GM23338 (cell line): ENCODE results near the gene FOXI2. TPM values are rescaled to one million over a fixed set of nuclear protein-coding genes. Genes with fewer than 3 reads are reported as not detected.

ENCODE experiments used
- ATAC-seq: fragments of 200-7000 bp; cut with Tn5 transposase; 3 replicates; pipeline ENCODE4 v1.9.1; 2020
- DNase-seq: peaks from one replicate; pipeline ENCODE4 v3.0.0-alpha.2; 2015; ENCODE audit warnings: low spot score
- H2AFZ ChIP-seq: fragments of 200-600 bp; sonication (generic); 2 replicates; pipeline ENCODE4 v1.8.0; 2016; ENCODE audit warnings: antibody characterized with exemption, mild to moderate bottlenecking, moderate library complexity
- H3F3A ChIP-seq: fragments of 200-600 bp; sonication (generic); replicated peaks from 2 replicates; pipeline ENCODE4 v1.8.0; 2017; ENCODE audit warnings: antibody characterized with exemption, mixed run types, low read depth
- H3K27ac ChIP-seq: fragments of 200-600 bp; sonication (generic); 2 replicates; pipeline ENCODE4 v1.6.1; 2016; ENCODE audit warnings: low read depth
- H3K27me3 ChIP-seq: fragments of 200-600 bp; sonication (generic); 2 replicates; pipeline ENCODE4 v1.8.0; 2016; ENCODE audit warnings: mild to moderate bottlenecking, mixed run types, moderate library complexity; ENCODE audit not compliant: insufficient read depth
- H3K36me3 ChIP-seq: fragments of 200-600 bp; sonication (generic); 2 replicates; pipeline ENCODE4 v1.8.0; 2016; ENCODE audit warnings: mild to moderate bottlenecking; ENCODE audit not compliant: insufficient read depth
- H3K4me1 ChIP-seq: fragments of 200-600 bp; sonication (generic); 2 replicates; pipeline ENCODE4 v1.8.0; 2016; ENCODE audit warnings: mild to moderate bottlenecking, moderate library complexity; ENCODE audit not compliant: insufficient read depth
- H3K4me2 ChIP-seq: fragments of 200-600 bp; sonication (generic); 2 replicates; pipeline ENCODE4 v1.7.1; 2017; ENCODE audit warnings: mixed run types
- H3K4me3 ChIP-seq: fragments of 200-600 bp; sonication (generic); 2 replicates; pipeline ENCODE4 v1.6.1; 2016; ENCODE audit warnings: mixed run types
- H3K79me2 ChIP-seq: fragments of 200-600 bp; sonication (generic); replicated peaks from 2 replicates; pipeline ENCODE4 v1.8.0; 2017; ENCODE audit warnings: mild to moderate bottlenecking; ENCODE audit not compliant: insufficient read depth
- H3K9me2 ChIP-seq: fragments of 200-600 bp; sonication (generic); 2 replicates; pipeline ENCODE4 v1.8.0; 2017; ENCODE audit not compliant: insufficient read depth
- H4K20me1 ChIP-seq: fragments of 200-600 bp; sonication (generic); replicated peaks from 2 replicates; pipeline ENCODE4 v1.8.0; 2017; ENCODE audit warnings: mild to moderate bottlenecking; ENCODE audit not compliant: insufficient read depth
- H3K27ac Mint-ChIP-seq: 2 replicates; pipeline ENCODE4 v1.8.0; 2020; ENCODE audit warnings: inconsistent platforms, mild to moderate bottlenecking, moderate library complexity, mixed read lengths
- H3K27me3 Mint-ChIP-seq: 3 replicates; pipeline ENCODE4 v1.8.0; 2022; ENCODE audit warnings: low read depth, mild to moderate bottlenecking, moderate library complexity, mixed read lengths, inconsistent platforms; ENCODE audit not compliant: insufficient read depth, poor library complexity
- H3K36me3 Mint-ChIP-seq: 3 replicates; pipeline ENCODE4 v1.8.0; 2021; ENCODE audit warnings: low read depth, mild to moderate bottlenecking, inconsistent platforms, moderate library complexity, mixed read lengths
- H3K4me1 Mint-ChIP-seq: 3 replicates; pipeline ENCODE4 v1.8.0; 2020; ENCODE audit warnings: mild to moderate bottlenecking, inconsistent platforms, mixed read lengths
- H3K4me3 Mint-ChIP-seq: 3 replicates; pipeline ENCODE4 v1.8.0; 2021; ENCODE audit warnings: moderate library complexity, mild to moderate bottlenecking, inconsistent platforms, mixed read lengths
- H3K9me3 Mint-ChIP-seq: 3 replicates; pipeline ENCODE4 v1.8.0; 2020; ENCODE audit warnings: moderate library complexity, mild to moderate bottlenecking, inconsistent platforms, mixed read lengths
- NANOG ChIP-seq: IDR thresholded peaks from 2 replicates; pipeline ENCODE4 v1.6.1; 2016; ENCODE audit warnings: antibody characterized with exemption, borderline replicate concordance
- POLR2AphosphoS5 ChIP-seq: IDR thresholded peaks from 2 replicates; pipeline ENCODE4 v1.6.1; 2016; ENCODE audit warnings: antibody characterized with exemption, low read depth
- polyA plus RNA-seq: library from polyadenylated mRNA; unstranded; fragments of >200 nt; fragmentation: Nextera tagmentation; extraction: Ambion mirVana; gene quantifications from 2 replicates; pipeline ENCODE4 v1.2.1, GENCODE V29; 2016
- total RNA-seq: library from RNA; depleted of rRNA; stranded (reverse); fragments of >200 nt; shearing (Covaris generic); gene quantifications from 2 replicates; pipeline ENCODE4 v1.2.3, GENCODE V29; 2014
- TF ChIP-seq, protein P1 (sequence below): fragments of 250-450 bp; sonication (Bioruptor Pico); IDR thresholded peaks from 2 replicates; pipeline ENCODE4 v1.5.0; 2020; ENCODE audit warnings: mild to moderate bottlenecking, moderate library complexity
- TF ChIP-seq, protein P2 (sequence below), 2 experiments: fragments of 200-600 bp in 1 of 2; sonication (generic) in 1 of 2; conservative IDR thresholded peaks; 2 replicates each; pipeline versions ENCODE4 v1.5.1 to v1.6.1; 2016 to 2017; ENCODE audit warnings: antibody characterized with exemption in 2 of 2, low read depth in 2 of 2, mild to moderate bottlenecking in 2 of 2, moderate library complexity in 1 of 2

FOXI2 gene
- total and polyA plus RNA-seq, 2 experiments from 2014 or later, result 0.74 to 1.3 TPM

DNA sequence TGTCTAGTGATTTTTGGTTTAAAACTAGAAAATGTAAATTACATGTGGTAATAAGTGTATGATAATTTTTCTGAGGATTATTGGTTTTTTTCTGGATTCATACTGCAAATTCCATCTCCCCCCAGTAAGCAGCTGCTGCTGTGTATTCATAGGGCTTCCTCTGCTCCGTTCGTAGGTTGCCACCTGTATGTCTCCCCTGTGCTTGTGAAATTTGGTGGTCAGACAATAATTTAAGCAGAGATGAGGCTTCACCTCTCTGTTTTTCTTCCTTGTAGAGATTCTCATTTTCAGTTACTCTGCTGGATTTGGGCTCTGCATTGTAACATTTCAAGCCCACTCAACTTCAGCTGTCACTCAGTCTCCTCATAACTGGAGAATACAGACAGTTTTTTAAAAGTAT lies 50.9 kb downstream of the FOXI2 start:
- Mint-ChIP-seq H3K4me1 (peaks cover 2% of the 10 kb centered on the region; the same call in 1 of the 3 replicates), H3K36me3 (no peaks in the 10 kb centered on the region; the same call in 2 of the 3 replicates), H3K9me3 (peaks cover 3% of the 10 kb centered on the region; the same call in 1 of the 3 replicates), H3K27me3 (no peaks in the 10 kb centered on the region), H3K27ac (no peak overlapping the region), H3K4me3 (no peak overlapping the region)
- H3F3A ChIP-seq, result no peaks in the 10 kb centered on the region
- no peak overlapping the region for H3K4me3 ChIP-seq
- no peak for TF ChIP-seq NANOG
- TF ChIP-seq, protein P1, sequence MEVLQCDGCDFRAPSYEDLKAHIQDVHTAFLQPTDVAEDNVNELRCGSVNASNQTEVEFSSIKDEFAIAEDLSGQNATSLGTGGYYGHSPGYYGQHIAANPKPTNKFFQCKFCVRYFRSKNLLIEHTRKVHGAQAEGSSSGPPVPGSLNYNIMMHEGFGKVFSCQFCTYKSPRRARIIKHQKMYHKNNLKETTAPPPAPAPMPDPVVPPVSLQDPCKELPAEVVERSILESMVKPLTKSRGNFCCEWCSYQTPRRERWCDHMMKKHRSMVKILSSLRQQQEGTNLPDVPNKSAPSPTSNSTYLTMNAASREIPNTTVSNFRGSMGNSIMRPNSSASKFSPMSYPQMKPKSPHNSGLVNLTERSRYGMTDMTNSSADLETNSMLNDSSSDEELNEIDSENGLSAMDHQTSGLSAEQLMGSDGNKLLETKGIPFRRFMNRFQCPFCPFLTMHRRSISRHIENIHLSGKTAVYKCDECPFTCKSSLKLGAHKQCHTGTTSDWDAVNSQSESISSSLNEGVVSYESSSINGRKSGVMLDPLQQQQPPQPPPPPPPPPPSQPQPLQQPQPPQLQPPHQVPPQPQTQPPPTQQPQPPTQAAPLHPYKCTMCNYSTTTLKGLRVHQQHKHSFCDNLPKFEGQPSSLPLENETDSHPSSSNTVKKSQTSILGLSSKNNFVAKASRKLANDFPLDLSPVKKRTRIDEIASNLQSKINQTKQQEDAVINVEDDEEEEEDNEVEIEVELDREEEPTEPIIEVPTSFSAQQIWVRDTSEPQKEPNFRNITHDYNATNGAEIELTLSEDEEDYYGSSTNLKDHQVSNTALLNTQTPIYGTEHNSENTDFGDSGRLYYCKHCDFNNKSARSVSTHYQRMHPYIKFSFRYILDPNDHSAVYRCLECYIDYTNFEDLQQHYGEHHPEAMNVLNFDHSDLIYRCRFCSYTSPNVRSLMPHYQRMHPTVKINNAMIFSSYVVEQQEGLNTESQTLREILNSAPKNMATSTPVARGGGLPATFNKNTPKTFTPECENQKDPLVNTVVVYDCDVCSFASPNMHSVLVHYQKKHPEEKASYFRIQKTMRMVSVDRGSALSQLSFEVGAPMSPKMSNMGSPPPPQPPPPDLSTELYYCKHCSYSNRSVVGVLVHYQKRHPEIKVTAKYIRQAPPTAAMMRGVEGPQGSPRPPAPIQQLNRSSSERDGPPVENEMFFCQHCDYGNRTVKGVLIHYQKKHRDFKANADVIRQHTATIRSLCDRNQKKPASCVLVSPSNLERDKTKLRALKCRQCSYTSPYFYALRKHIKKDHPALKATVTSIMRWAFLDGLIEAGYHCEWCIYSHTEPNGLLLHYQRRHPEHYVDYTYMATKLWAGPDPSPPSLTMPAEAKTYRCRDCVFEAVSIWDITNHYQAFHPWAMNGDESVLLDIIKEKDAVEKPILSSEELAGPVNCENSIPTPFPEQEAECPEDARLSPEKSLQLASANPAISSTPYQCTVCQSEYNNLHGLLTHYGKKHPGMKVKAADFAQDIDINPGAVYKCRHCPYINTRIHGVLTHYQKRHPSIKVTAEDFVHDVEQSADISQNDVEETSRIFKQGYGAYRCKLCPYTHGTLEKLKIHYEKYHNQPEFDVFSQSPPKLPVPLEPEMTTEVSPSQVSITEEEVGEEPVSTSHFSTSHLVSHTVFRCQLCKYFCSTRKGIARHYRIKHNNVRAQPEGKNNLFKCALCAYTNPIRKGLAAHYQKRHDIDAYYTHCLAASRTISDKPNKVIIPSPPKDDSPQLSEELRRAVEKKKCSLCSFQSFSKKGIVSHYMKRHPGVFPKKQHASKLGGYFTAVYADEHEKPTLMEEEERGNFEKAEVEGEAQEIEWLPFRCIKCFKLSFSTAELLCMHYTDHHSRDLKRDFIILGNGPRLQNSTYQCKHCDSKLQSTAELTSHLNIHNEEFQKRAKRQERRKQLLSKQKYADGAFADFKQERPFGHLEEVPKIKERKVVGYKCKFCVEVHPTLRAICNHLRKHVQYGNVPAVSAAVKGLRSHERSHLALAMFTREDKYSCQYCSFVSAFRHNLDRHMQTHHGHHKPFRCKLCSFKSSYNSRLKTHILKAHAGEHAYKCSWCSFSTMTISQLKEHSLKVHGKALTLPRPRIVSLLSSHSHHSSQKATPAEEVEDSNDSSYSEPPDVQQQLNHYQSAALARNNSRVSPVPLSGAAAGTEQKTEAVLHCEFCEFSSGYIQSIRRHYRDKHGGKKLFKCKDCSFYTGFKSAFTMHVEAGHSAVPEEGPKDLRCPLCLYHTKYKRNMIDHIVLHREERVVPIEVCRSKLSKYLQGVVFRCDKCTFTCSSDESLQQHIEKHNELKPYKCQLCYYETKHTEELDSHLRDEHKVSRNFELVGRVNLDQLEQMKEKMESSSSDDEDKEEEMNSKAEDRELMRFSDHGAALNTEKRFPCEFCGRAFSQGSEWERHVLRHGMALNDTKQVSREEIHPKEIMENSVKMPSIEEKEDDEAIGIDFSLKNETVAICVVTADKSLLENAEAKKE, result no peak
- no peak for TF ChIP-seq POLR2AphosphoS5
- TF ChIP-seq, protein P2, sequence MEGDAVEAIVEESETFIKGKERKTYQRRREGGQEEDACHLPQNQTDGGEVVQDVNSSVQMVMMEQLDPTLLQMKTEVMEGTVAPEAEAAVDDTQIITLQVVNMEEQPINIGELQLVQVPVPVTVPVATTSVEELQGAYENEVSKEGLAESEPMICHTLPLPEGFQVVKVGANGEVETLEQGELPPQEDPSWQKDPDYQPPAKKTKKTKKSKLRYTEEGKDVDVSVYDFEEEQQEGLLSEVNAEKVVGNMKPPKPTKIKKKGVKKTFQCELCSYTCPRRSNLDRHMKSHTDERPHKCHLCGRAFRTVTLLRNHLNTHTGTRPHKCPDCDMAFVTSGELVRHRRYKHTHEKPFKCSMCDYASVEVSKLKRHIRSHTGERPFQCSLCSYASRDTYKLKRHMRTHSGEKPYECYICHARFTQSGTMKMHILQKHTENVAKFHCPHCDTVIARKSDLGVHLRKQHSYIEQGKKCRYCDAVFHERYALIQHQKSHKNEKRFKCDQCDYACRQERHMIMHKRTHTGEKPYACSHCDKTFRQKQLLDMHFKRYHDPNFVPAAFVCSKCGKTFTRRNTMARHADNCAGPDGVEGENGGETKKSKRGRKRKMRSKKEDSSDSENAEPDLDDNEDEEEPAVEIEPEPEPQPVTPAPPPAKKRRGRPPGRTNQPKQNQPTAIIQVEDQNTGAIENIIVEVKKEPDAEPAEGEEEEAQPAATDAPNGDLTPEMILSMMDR (conservative IDR thresholded peaks at IDR 0.05; ENCODE audit: low read depth in 2 of 2), result no peak
- H3K36me3 ChIP-seq, result no peaks in the 10 kb centered on the region; the same call in 1 of the 2 replicates
- H2AFZ ChIP-seq, result no peak overlapping the region
- H3K27ac ChIP-seq, result no peak overlapping the region
- ATAC-seq (no peak), DNase-seq (no peak)
- H3K27me3 ChIP-seq, result no peaks in the 10 kb centered on the region
- no peaks in the 10 kb centered on the region for H4K20me1 ChIP-seq
- H3K4me1 ChIP-seq, result no peaks in the 10 kb centered on the region
- no peaks in the 10 kb centered on the region for H3K9me2 ChIP-seq
- H3K79me2 ChIP-seq, result no peaks in the 10 kb centered on the region
- H3K4me2 ChIP-seq, result no peak overlapping the region
